GM21447 (cell line): ENCODE measurements around the gene ZFP36L1.
A peak's percentile ranks its signal among the peaks of the same experiment; 100 is the strongest.

Experiments
- ATAC-seq: cut with Tn5 transposase; IDR thresholded peaks from one replicate; pipeline ENCODE4 v1.9.1; 2021; ENCODE audit not compliant: unreplicated experiment

The ZFP36L1 gene

DNA sequence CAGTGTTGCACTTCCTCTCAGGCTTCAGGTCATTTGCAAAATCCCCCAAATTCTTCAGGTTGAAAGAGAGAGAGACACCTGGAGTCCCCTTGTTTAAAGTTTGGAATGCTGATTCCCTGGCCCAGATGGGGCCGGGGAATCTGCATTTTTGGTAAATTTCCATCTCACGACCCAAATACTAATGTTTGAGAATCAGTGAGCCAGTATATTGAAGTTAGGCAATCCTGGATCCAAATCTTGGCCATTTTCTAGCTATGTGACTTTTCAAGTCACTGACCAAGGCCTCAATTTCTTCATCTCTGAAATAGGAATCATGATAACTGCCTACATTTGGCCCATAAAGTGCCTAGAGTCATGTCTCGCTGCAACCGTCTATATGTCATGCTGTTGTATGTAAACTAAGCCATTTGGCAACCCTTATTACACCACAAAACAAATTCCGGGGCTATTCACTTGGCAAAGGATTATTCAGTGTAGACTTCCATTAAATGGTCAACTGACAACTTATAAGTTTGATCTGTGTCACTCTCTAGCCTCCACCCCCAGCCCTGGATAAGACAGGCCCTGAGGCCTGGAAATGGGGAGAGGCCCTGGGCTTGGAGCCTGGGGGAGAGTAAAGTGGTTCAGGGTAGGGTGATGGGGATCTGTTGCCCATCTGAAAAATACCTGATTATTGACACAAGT is 3.7 kb upstream of the ZFP36L1 start:
- no peak for ATAC-seq

GRCh38 chr14:68795597-68796417 is 2.9 kb upstream of the ZFP36L1 start:
- ATAC-seq: peak; percentile 32

GRCh38 chr14:68794851-68795596 is 2.2 kb upstream of the ZFP36L1 start:
- no peak for ATAC-seq

- ATAC-seq: no peak
These were observed 1.4 kb upstream of the ZFP36L1 start for GRCh38 chr14:68794130-68794850.

DNA sequence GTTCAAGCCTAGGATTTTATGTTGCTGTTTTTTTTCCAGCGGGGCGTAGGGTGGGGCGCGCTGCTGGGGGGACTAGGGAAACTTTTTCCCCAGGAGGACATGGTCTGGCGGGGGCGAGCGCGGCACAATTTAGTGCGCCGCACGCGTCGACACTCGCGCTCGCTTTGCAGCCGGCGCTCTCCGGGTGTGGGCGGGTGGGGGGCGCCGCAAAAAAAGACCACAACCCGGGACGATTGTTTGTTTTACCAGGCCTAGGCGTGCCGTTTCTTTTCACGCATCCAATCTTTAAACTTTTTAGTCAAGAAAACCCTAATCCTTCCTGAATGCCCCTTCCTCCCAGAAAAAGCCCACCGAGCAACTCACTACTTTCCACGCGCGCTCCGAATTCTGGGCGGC is 865 bp upstream of the ZFP36L1 start:
- ATAC-seq: no peak

GRCh38 chr14:68792678-68792978 is 239 bp downstream of the ZFP36L1 start:
- ATAC-seq: no peak

- ATAC-seq: no peak
These were observed 777 bp downstream of the ZFP36L1 start for GRCh38 chr14:68791902-68792677.

- ATAC-seq: no peak
These were observed 1.6 kb downstream of the ZFP36L1 start for GRCh38 chr14:68791078-68791901.

DNA sequence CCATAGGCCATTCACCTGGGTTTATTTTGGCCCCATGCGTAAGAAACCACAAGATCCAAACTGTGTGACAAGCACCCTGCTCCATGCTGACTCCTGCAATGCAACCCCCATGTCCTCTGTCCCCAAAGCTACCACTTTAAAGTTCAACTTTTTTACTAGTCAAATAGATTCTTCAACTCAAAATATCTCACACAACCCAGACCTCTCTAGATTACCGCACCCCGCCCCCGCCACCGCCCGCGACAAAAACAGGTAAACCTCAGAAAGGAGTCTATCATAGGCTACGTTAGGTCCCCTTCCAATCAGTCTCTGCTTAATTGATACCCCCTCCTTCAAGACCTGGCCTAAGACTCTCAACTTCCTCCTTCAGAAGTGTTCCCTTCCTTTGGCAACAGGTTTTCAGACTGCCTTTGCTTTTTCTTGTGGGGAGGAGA is 2.2 kb downstream of the ZFP36L1 start:
- no peak for ATAC-seq

DNA sequence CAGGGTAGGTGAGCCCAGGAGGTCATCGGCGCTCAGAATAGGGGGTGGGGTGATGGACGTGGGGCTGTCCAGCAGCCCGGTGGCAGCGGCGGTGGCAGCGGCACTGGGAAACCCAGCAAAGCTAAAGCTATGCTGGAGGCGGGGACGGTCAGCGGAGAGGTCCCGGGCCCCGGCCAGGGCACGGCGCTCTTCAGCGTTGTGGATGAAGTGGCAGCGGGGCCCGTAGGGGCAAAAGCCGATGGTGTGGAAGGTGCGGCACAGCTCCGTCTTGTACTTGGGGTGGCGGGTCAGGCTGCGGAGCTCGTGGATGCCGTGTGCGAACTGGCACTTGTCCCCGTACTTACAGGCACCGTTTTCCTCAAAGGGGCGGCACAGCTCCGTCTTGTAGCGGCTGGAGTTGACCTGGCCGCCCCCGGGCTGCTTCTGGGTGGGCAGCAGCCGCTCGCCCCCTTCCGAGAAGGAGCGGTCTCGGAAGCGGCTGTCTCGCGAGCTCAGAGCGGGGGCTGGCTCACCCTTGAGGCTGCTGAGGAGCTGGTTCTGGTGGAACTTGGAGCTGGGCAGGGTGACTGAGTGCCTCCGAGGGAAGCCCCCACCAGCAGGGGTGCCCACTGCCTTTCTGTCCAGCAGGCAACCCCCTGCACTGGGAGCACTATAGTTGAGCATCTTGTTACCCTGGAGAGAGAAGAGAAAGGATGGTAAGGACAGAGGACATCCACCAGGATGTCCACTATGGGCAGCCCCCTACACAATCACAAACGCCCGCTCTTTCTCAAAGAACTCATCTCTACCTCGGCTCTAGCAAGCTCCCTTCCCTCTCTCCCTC is 2.8 kb downstream of the ZFP36L1 start:
- ATAC-seq: no peak

DNA sequence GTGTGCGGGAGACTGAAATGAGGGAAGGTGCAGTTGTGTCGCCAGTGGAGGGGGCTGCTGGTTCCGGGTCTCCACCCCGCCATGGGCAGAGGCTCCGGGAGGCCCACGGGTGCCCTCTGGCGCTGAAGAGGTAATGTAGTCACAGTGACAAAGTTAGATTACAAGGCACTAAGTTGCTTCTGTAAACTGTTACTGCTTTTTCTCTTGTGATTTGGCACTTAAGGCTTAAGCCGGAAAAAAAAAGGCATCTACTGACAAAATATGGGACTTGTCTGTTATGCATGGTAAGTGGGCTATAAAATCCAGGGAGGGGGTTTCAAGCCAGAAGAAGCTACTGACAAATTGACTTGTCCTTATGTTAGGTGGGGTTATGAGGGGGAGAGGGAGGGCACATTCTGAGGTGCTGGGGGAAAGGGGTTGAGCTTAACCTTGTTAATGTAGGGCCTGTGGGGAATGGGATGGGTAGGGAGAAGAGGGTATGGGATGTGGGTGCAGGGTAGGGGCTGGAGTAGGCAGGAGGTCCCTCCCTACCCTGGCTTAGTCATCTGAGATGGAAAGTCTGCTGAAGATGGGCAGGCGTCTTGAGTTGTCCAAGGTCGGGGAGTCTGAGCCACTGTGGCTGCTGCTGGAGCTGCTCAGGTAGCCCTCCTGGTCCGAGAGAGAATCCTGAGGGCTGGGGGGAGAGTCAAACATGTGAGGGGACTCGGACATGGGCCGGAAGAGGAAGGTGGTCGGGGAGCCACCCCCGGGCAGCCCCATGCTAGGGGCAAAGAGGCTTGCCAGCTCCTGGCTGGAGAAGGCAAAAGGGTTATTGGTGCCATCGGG is 3.7 kb downstream of the ZFP36L1 start:
- ATAC-seq: no peak

- ATAC-seq: no peak
These were observed 4.4 kb downstream of the ZFP36L1 start for GRCh38 chr14:68788275-68788995.

DNA sequence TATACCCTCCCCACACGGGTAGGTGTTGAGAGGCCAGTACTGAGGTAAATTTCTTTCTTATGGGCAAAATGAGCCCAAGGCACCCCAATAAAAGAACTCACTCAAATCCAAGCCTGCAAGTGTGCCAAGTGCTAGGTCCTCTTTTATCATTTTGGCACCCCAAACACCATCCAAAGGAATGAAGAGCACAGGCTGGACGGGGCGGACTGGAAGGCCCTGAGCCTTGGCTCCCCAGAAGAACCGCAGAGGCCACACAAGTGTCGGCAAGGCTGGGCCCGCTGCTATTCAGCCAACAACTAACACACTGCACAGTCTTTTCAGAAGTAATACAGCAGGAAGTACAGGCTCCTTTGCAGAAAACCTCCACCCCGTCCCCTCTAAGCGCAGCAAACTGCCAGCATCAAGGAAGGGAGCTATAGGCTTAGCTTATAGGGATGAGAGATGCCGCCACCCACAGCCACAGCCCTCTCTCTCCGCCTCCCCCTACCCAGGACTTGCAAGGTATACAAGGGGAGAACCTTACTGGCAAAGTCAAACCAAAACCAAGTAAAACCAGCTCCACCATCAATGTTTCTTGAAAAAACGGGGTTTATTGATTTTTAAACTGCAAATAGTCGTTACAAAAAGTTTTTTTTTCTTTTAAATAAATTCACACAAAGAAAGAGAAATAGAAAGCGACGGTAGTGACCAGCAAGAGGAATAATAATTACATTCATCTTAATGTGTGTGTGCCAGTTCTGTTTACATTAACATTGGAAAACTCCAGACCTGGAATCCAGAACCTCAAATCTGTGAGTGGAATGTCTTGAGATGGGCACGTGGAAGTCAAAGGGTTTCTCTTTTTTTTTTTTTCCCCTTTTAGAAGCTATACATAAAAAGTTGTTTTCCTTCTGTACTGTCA is 5.5 kb downstream of the ZFP36L1 start:
- ATAC-seq: no peak

DNA sequence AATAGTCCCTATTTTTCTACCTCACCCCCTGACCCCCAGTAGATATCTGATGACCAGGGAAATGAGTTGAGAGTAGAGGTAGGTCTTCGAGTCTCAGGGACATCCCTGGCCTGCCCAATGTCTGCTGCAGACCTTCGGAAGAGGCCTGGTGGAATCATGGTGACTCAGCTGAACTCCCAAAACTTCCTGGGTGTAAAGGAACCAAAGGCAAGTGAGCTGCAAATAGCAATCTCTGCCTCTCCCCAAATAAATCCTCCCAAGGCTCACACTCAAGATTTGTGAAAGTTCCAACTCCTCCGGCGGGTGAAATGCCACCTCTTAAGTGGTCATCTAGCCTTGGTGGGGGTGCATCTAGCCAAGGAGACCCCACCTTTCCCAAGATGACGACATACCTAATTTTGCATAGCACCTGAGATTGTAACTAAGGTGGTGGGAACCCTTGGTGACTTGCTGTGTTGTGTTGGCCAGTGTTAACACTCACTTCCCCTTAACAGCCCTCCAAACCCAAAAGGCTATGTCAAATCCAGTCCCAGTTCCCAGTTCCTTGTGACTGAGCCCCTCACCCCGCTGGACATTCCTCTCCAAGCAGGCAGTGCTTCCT is 6.3 kb downstream of the ZFP36L1 start:
- ATAC-seq: no peak

GRCh38 chr14:68785534-68786490 is 7.1 kb downstream of the ZFP36L1 start:
- ATAC-seq: no peak
